Measurements from ENCODE around the gene ZNF546. TPM values are rescaled to one million over a fixed set of nuclear protein-coding genes. Genes with fewer than 3 reads are reported as not detected.
A peak's percentile ranks its signal among the peaks of the same experiment; 100 is the strongest.
"Not testable (repeated sequence)": the region's sequence is repeated elsewhere in the genome, so short reads cannot be mapped to it uniquely, and the experiment has no call there.

Gene ZNF546
- polyA plus RNA-seq, 2 of the 4 experiments (the other 2 are of a cell fraction): 3.8 to 6.4 TPM

GRCh38 chr19:39951686-39952085, 45.2 kb upstream of the ZNF546 start:
- H3K4me3 ChIP-seq: no peak overlapping the region
- peaks cover 17% of the 10 kb centered on the region for H3K9me3 ChIP-seq
- no peak for TF ChIP-seq TP53 (CRISPR knock-in tag; IDR thresholded peaks at IDR 0.05)
- TF ChIP-seq CHD4 (IDR thresholded peaks at IDR 0.05; ENCODE audit: borderline replicate concordance): no peak
- peak; percentile 69; the same call in 1 of the 2 replicates for TF ChIP-seq FOSL2 (IDR thresholded peaks at IDR 0.05)
- peak; percentile 70 for TF ChIP-seq FOSL2 (CRISPR knock-in tag; IDR thresholded peaks at IDR 0.05)
- no peak for TF ChIP-seq HEYL (CRISPR knock-in tag; IDR thresholded peaks at IDR 0.05)
- no peak for TF ChIP-seq HES2 (IDR thresholded peaks at IDR 0.05)
- no peak for TF ChIP-seq ZNF302 (CRISPR knock-in tag; IDR thresholded peaks at IDR 0.05)
- peak; percentile 6; the same call in 1 of the 3 replicates for TF ChIP-seq SMC3 (IDR thresholded peaks at IDR 0.05)
- TF ChIP-seq HMGXB4 (CRISPR knock-in tag; IDR thresholded peaks at IDR 0.05; ENCODE audit: borderline replicate concordance): no peak
- 0 out of 2 replicates have a peak, but pooled peaks have one; percentile 18 for TF ChIP-seq MAX (IDR thresholded peaks at IDR 0.05)
- peak; percentile 24 to 41; a peak in 2 of 4 replicates for TF ChIP-seq CEBPB (IDR thresholded peaks at IDR 0.05)
- H3K27ac ChIP-seq: peak overlapping the region; percentile 26 to 60; a peak in 5 of 6 replicates
- 11% methylated on average over 3 of the region's 3 CpGs for WGBS (ENCODE audit: missing lambda C conversion rate)
- peak overlapping the region; percentile 36 for H3K4me2 ChIP-seq
- FAIRE-seq: peak; percentile 98
- H3K4me1 ChIP-seq: peaks cover 16% of the 10 kb centered on the region
- peak; percentile 70 to 89 for DNase-seq (ENCODE audit: low read depth in 1 of 2, low spot score in 1 of 2)
- CTCF ChIA-PET: interaction anchor here (1.1 to 1.4 kb wide), 2 partner anchors 19 to 108 kb away, joined by 4 to 16 read pairs; partner anchors contain the start of gene PSMC4
- ATAC-seq: peak; percentile 90 to 95
- POLR2A ChIA-PET: interaction anchor here (1.2 kb wide), 2 partner anchors 19 to 42 kb away, joined by 3 to 6 read pairs; partner anchors contain the start of gene PSMC4

- no peak for FAIRE-seq
- peaks cover 15% of the 10 kb centered on the region for H3K4me1 ChIP-seq
- DNase-seq (ENCODE audit: low read depth in 1 of 2, low spot score in 1 of 2): no peak
- CTCF ChIA-PET: interaction anchor here (1.2 to 3.2 kb wide), 4 partner anchors 16 to 110 kb away, joined by 3 to 27 read pairs (median 3); partner anchors contain the start of genes FCGBP and PSMC4
- H3K27ac ChIP-seq: no peak overlapping the region
- H3K4me3 ChIP-seq: no peak overlapping the region
- H3K4me2 ChIP-seq: no peak overlapping the region
- POLR2A ChIA-PET: no interaction called here
- 92% methylated on average over 7 of the region's 7 CpGs for WGBS (ENCODE audit: missing lambda C conversion rate)
- TF ChIP-seq HOXA7 (CRISPR knock-in tag; IDR thresholded peaks at IDR 0.05) (no peak), KDM1A (IDR thresholded peaks at IDR 0.05; ENCODE audit: low read depth) (no peak), CHD4 (IDR thresholded peaks at IDR 0.05; ENCODE audit: borderline replicate concordance) (no peak), FOSL2 (IDR thresholded peaks at IDR 0.05) (no peak), FOSL2 (CRISPR knock-in tag; IDR thresholded peaks at IDR 0.05) (no peak), RAD21 (conservative IDR thresholded peaks at IDR 0.05 in 1 of 2, IDR thresholded peaks at IDR 0.05 in 1 of 2) (no peak), BCL3 (IDR thresholded peaks at IDR 0.05) (no peak), ZFP36 (IDR thresholded peaks at IDR 0.05; ENCODE audit: borderline replicate concordance, partially characterized antibody) (no peak)
- H3K9me3 ChIP-seq: peaks cover 2% of the 10 kb centered on the region; the same call in 2 of the 3 replicates
- ATAC-seq: no peak
These were observed 42.9 kb upstream of the ZNF546 start for GRCh38 chr19:39953915-39954314.

GRCh38 chr19:39957886-39958285, 39.0 kb upstream of the ZNF546 start:
- H3K9me3 ChIP-seq; DNase-seq (ENCODE audit: low read depth in 1 of 2, low spot score in 1 of 2); ATAC-seq; H3K27ac ChIP-seq; POLR2A ChIA-PET; FAIRE-seq; H3K4me2 ChIP-seq; H3K4me3 ChIP-seq: not testable (repeated sequence)
- 90% methylated on average over 5 of the region's 5 CpGs for WGBS (ENCODE audit: missing lambda C conversion rate)
- CTCF ChIA-PET: interaction anchor here (0.6 kb wide), 1 partner anchor 44 kb away, joined by 3 read pairs; no protein-coding TSS in a partner anchor
- H3K4me1 ChIP-seq: peaks cover 17% of the 10 kb centered on the region

GRCh38 chr19:39958942-39959341, 37.9 kb upstream of the ZNF546 start:
- H3K4me3 ChIP-seq; CTCF ChIA-PET; H3K9me3 ChIP-seq; H3K4me2 ChIP-seq; FAIRE-seq; ATAC-seq; DNase-seq (ENCODE audit: low read depth in 1 of 2, low spot score in 1 of 2); POLR2A ChIA-PET: not testable (repeated sequence)
- 0 out of 6 replicates have a peak overlapping the region, but pooled peaks of 1 of the 2 experiments have one; percentile 4 for H3K27ac ChIP-seq
- 91% methylated on average over 3 of the region's 3 CpGs for WGBS (ENCODE audit: missing lambda C conversion rate)
- peaks cover 17% of the 10 kb centered on the region for H3K4me1 ChIP-seq

GRCh38 chr19:39959407-39959806, 37.5 kb upstream of the ZNF546 start:
- FAIRE-seq: not testable (repeated sequence)

More at GRCh38 chr19:39959407-39959806, 37.5 kb upstream of the ZNF546 start:
- POLR2A ChIA-PET; H3K4me2 ChIP-seq; H3K4me3 ChIP-seq; H3K9me3 ChIP-seq; CTCF ChIA-PET; DNase-seq (ENCODE audit: low read depth in 1 of 2, low spot score in 1 of 2); ATAC-seq: not testable (repeated sequence)
- WGBS (ENCODE audit: missing lambda C conversion rate): 94% methylated on average over 13 of the region's 13 CpGs
- Histone ChIP-seq H3K4me1 (peaks cover 17% of the 10 kb centered on the region), H3K27ac (0 out of 6 replicates have a peak overlapping the region, but pooled peaks of 1 of the 2 experiments have one; percentile 4)
